Measurements from ENCODE around the gene NUS1.
"Not testable (repeated sequence)": the region's sequence is repeated elsewhere in the genome, so short reads cannot be mapped to it uniquely, and the experiment has no call there.

NUS1 gene

DNA sequence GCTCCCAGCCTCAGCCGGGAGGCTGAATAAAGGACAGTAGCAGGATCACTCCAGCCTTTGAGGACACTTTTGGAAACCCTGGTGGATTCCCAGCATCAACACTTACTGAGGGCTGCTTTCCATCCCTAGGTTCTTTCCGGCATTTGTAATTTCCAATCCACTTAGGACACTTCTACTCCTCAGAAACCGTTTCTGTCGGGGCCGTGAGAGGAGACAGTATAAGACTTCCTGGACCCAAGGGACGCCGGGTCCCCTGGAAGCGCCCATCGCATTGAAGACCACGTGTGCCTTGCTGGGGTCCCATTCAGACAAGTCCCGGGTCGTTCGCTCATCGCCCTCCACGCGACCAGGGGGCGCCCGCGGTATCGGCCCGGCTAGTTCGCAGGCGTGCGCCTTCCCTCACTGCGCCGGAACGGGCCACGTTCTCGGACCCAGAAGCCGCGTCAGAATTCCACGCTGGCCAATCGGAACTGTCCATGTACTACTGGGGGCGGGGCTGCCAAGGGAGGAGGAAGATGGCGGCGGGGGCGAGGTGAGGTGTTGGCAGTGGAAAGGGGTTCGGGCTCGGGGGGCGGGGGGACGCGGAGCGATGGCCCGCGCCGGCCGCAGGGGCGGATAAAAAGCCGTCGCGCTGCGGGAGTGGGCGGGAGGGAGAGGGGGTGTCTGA, at the start of gene NUS1:
Gene NUS1 (plus strand): TSS at position 479 of the 667 bp plus-strand sequence. CDS start 202 bp downstream, outside the sequence.
- Mint-ChIP-seq H3K36me3 (ENCODE audit: low read depth) (peaks cover 26% of the 10 kb centered on the region), H3K4me1 (peaks cover 42% of the 10 kb centered on the region)

DNA sequence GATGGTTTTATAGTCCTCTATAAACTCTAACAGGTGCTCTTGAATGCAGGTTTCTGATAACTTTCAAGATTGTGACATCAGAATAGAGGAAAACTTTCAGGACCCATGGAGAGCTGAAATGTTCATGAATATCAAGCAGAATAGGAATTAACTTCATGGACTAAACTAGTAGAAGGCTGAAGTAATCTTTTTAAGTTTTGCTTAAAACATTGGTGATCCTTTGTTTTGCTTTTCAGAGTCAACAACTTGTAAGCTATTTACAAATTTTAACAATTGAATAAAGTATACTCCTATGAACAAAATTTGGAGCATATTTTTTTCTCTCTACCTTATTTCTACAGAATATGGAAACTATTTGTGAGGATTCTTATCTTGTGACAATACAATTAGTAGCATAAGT, 47.7 kb upstream of the NUS1 start:
- Mint-ChIP-seq H3K9me3 (peaks cover 15% of the 10 kb centered on the region), H3K27ac (no peak overlapping the region), H3K27me3 (peaks cover 7% of the 10 kb centered on the region), H3K4me3 (no peak overlapping the region), H3K4me1 (no peaks in the 10 kb centered on the region), H3K36me3 (ENCODE audit: low read depth) (peaks cover 7% of the 10 kb centered on the region)
- DNase-seq (no peak), ATAC-seq (no peak)

More for the DNA sequence above, at the start of gene NUS1:
- Mint-ChIP-seq H3K27ac (peak within 1 kb of the TSS; percentile 91), H3K27me3 (no peaks in the 10 kb centered on the region), H3K4me3 (peak within 1 kb of the TSS; percentile 88), H3K9me3 (no peaks in the 10 kb centered on the region)
- DNase-seq (peak; percentile 98), ATAC-seq (peak; percentile 98)

DNA sequence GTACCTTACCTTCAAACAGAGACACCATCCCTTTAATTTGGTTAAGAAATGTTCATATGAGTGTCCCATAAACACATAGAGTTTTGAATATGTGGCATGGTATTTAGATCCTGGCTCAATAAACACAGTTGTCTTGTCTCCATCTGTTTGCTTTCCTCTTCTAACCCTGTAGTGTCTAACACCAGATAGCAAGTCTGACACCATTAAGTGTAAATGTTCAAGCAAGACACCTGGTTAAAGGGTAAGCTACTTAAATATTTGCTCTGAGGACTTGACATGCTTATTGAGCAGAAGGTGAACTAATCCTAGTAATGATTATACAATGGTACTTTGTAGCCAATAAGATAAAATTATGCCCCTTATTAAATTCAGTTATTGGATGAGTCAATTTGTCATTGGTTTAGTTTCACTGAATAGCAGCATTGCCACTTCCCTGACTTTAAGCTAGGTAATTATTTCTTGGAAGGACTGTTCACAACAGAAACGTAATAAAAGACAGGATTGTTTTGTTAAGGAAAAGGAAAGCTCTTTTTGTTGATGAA, 46.1 kb upstream of the NUS1 start:
- Mint-ChIP-seq H3K9me3 (peaks cover 7% of the 10 kb centered on the region), H3K27me3 (peaks cover 7% of the 10 kb centered on the region), H3K4me1 (no peaks in the 10 kb centered on the region), H3K36me3 (ENCODE audit: low read depth) (peaks cover 7% of the 10 kb centered on the region), H3K4me3 (no peak overlapping the region), H3K27ac (no peak overlapping the region)
- DNase-seq (no peak), ATAC-seq (no peak)

DNA sequence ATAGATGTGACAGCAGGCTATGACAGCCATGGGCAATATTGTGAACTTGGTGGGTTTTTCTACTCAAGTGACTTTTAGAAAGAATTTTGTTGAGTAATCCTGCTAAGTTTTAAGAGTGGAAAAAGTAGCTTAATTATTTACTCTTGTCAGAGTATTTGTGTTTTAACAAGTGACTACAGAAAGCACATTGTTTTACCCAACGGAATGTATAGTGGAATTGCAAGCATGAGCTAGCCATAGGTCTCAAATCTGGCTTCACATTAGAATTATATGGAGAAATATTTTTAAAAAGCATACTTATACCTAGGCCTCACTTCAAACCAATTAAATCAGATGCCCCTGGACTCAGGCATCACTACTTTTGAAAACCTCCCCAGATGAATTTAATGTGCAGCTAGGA, 37.5 kb upstream of the NUS1 start:
- H3K36me3 Mint-ChIP-seq (ENCODE audit: low read depth), result no peaks in the 10 kb centered on the region
- no peaks in the 10 kb centered on the region for H3K4me1 Mint-ChIP-seq
- peaks cover 1% of the 10 kb centered on the region for H3K27me3 Mint-ChIP-seq
- H3K9me3 Mint-ChIP-seq, result peaks cover 4% of the 10 kb centered on the region
- no peak overlapping the region for H3K27ac Mint-ChIP-seq
- DNase-seq (no peak), ATAC-seq (no peak)
- H3K4me3 Mint-ChIP-seq, result no peak overlapping the region

DNA sequence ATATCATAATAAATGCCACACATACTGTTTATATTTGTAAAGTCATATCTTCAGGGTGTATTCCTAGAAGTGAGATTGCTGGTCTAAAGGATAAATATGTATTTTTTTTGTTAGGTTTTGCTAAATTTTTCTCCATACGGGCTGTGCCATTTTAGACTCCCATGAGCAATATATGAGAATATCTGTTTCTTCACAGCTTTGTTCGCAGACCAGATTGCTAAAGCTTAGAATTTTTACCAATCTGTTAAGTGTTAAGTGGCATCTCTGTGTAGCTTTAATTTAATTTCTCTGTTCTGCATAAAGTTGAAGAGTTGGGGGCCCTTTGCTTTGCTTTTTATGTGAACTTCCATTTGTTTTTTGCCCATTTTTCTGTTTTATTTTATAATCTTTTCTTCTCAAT, 32.3 kb upstream of the NUS1 start:
- H3K4me1 Mint-ChIP-seq, result no peaks in the 10 kb centered on the region
- ATAC-seq (no peak), DNase-seq (no peak)
- no peak overlapping the region for H3K4me3 Mint-ChIP-seq
- H3K27ac Mint-ChIP-seq, result no peak overlapping the region
- peaks cover 4% of the 10 kb centered on the region for H3K9me3 Mint-ChIP-seq
- peaks cover 1% of the 10 kb centered on the region for H3K27me3 Mint-ChIP-seq
- peaks cover 3% of the 10 kb centered on the region for H3K36me3 Mint-ChIP-seq (ENCODE audit: low read depth)

DNA sequence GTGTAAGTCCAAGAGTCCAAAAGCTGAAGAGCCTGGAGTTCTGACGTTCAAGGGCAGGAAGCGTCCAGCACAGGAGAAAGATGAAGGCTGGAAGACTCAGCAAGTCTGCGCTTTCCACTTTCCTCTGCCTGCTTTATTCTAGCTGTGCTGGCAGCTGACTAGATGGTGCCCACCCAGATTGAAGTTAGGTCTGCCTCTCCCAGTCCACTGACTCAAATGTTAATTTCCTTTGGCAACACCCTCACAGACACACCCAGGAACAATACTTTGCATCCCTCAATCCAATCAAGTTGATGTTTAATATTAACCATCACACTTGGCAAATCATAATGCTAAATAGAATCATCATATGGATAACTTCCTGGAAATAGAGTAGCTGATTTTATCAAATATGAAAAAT, 23.3 kb upstream of the NUS1 start:
- not testable (repeated sequence) for H3K9me3 Mint-ChIP-seq; DNase-seq; H3K4me1 Mint-ChIP-seq; H3K27me3 Mint-ChIP-seq; H3K36me3 Mint-ChIP-seq (ENCODE audit: low read depth); H3K4me3 Mint-ChIP-seq; ATAC-seq; H3K27ac Mint-ChIP-seq

DNA sequence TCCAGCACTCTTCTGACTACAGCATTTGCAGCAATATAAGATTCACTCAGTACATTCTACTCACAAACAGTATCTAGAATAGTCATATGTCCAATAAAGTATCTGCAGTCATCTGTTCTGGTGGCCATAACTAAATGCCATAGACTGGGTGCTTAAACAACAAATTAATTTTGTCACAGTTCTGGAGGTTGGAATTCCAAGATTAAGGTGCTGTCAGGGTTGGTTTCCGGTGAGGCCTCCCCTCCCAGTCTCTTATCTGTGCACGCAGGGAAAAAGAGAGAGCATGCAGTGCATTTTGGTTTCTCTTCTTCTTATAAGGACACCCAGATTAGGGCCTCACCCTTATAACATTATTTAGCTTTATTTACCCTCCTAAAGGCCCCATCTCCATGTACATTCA, 21.3 kb upstream of the NUS1 start:
- no peak for ATAC-seq
- peaks cover 3% of the 10 kb centered on the region for H3K4me1 Mint-ChIP-seq
- H3K27ac Mint-ChIP-seq, result no peak overlapping the region
- DNase-seq, result no peak
- peaks cover 18% of the 10 kb centered on the region for H3K36me3 Mint-ChIP-seq (ENCODE audit: low read depth)
- peaks cover 4% of the 10 kb centered on the region for H3K9me3 Mint-ChIP-seq
- H3K4me3 Mint-ChIP-seq, result no peak overlapping the region
- H3K27me3 Mint-ChIP-seq, result no peaks in the 10 kb centered on the region

DNA sequence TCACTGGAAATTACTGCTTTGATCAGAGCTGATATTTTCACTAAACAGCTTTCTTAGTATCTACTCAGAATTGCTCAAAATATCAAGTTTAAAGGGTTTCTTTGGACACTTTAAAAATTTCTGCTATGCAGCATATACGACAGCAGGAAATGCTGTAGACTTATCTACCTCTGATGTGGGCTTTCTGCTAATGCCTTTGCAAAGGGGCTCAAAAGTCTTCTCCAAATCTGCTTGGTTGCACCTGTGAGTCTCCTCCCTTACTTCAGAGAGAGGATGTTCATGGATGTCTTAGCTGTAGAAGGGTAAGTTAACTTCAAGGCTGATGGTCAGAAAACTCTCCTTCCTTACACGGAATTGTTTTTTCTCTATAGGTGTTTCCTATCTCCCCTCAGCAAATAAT, 19.9 kb upstream of the NUS1 start:
- ATAC-seq (no peak), DNase-seq (no peak)
- H3K4me1 Mint-ChIP-seq, result peaks cover 3% of the 10 kb centered on the region
- peaks cover 18% of the 10 kb centered on the region for H3K36me3 Mint-ChIP-seq (ENCODE audit: low read depth)
- no peak overlapping the region for H3K4me3 Mint-ChIP-seq
- H3K9me3 Mint-ChIP-seq, result no peaks in the 10 kb centered on the region
- H3K27ac Mint-ChIP-seq, result no peak overlapping the region
- no peaks in the 10 kb centered on the region for H3K27me3 Mint-ChIP-seq

DNA sequence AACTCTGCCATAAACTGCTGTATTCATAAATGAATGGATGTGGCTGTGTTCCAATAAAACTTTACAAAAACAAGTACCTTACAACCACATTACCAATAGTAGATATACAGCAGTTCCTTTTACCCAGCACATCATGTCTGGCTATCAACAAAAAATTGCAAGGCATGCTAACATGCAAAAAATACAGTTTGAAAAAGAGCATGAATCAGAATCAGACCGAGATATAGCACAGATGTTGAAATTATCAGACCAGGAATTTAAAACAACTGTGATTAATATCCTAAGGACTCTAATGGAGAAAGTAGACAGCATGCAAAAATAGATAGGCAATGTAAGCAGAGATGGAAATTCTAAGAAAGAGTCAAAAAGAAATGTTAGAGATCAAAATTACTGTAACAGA, 8.4 kb upstream of the NUS1 start:
- H3K9me3 Mint-ChIP-seq, result no peaks in the 10 kb centered on the region
- DNase-seq, result no peak
- H3K4me3 Mint-ChIP-seq, result no peak overlapping the region
- H3K36me3 Mint-ChIP-seq (ENCODE audit: low read depth), result peaks cover 17% of the 10 kb centered on the region
- no peak overlapping the region for H3K27ac Mint-ChIP-seq
- H3K4me1 Mint-ChIP-seq, result no peaks in the 10 kb centered on the region
- H3K27me3 Mint-ChIP-seq, result no peaks in the 10 kb centered on the region
- no peak for ATAC-seq

DNA sequence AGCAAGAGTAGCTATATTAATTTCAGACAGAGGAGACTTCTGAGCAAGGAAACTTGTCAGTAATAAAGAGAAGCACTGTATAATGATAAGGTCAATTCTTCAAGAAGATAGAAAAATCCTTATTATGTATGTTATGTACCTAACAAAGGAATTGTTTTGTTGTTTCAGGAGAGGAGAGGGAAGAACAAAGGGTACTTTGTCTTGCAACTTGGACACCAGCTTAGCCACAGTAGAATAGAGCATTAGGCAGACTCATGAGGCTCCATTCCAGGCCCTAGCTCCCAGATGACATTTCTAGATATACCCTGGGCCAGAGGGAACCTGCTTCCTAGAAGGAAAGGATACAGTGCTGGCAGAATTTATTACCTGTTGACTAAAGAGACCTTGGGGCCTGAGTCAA, 6.5 kb upstream of the NUS1 start:
- ATAC-seq, result no peak
- no peak overlapping the region for H3K4me3 Mint-ChIP-seq
- peaks cover 3% of the 10 kb centered on the region for H3K4me1 Mint-ChIP-seq
- no peaks in the 10 kb centered on the region for H3K27me3 Mint-ChIP-seq
- H3K9me3 Mint-ChIP-seq, result no peaks in the 10 kb centered on the region
- no peak for DNase-seq
- H3K27ac Mint-ChIP-seq, result no peak overlapping the region
- peaks cover 9% of the 10 kb centered on the region for H3K36me3 Mint-ChIP-seq (ENCODE audit: low read depth)

DNA sequence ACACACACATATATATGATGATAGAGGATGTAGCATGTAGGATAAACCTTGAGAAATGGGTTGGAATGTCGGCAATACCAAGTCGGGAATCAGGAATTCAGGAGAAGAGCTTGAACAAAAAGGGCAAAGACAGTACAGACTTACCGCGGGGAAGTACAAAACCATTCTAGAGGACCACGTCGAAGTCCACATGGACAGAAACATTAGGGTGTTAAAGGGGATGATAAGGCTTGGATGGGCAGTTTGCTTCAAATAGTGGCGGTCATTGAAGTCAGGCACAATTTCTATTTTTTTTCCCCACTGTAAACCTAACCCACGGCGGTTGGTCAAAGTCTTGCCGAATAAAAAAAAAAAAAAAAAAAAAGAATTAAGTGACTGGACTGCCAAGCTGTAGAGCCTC, 766 bp upstream of the NUS1 start:
- Mint-ChIP-seq H3K36me3 (ENCODE audit: low read depth) (peaks cover 20% of the 10 kb centered on the region), H3K27ac (peak overlapping the region; percentile 91), H3K9me3 (no peaks in the 10 kb centered on the region), H3K4me1 (peaks cover 36% of the 10 kb centered on the region), H3K27me3 (no peaks in the 10 kb centered on the region), H3K4me3 (peak overlapping the region; percentile 88)
- ATAC-seq, result no peak
- DNase-seq, result no peak

DNA sequence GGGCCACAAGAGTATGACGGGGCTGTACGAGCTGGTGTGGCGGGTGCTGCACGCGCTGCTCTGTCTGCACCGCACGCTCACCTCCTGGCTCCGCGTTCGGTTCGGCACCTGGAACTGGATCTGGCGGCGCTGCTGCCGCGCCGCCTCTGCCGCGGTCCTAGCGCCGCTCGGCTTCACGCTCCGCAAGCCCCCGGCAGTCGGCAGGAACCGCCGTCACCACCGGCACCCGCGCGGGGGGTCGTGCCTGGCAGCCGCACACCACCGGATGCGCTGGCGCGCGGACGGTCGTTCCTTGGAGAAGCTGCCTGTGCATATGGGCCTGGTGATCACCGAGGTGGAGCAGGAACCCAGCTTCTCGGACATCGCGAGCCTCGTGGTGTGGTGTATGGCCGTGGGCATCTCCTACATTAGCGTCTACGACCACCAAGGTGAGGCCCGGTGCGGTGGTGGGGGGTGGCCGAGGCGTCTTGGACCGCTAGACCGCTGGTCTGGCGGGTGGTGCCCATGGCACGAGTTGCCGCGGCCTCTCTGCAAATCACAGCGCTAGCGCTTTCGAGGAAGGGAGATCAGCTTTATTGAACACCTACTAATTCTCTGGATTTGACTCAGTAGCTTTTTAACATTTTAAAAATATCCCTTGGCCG, 511 bp downstream of the NUS1 start:
- peak; percentile 23 for ATAC-seq
- peak; percentile 15 for DNase-seq
- H3K9me3 Mint-ChIP-seq, H3K27me3 Mint-ChIP-seq: not testable (repeated sequence)
- peaks cover 33% of the 10 kb centered on the region for H3K36me3 Mint-ChIP-seq (ENCODE audit: low read depth)
- peak overlapping the region; percentile 86 for H3K27ac Mint-ChIP-seq
- H3K4me3 Mint-ChIP-seq, result peak overlapping the region; percentile 88
- peaks cover 49% of the 10 kb centered on the region for H3K4me1 Mint-ChIP-seq

DNA sequence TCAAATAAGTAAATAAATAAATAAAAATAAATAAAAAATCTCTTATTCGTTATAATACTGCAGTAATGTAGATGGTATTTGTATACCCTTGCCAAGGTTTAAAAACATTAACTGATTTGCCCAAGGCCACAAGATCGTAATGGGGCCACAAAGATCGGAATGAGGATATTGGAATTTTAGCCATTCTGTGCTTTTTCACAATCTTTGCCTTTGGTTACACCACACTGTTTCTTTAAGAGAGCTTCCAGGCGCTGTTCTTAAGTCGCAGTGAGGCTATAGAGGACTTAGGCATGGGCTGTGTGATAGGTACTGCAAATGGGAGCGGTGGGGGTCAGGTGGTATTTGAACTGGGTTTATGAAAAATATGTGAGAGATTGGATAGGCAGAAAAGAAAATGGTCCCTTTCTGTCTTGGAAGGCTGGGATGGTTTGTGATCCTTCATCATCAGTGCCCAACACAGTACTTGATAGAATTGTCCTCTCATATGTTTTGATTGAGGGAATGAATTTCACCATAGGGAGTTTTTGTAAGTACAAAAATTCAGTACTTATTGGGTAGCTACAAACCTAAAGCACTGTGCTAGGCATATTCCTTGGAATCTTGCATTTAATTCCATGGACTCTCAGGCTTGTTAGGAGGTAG, 1.4 kb downstream of the NUS1 start:
- peak overlapping the region; percentile 82 for H3K4me3 Mint-ChIP-seq
- H3K9me3 Mint-ChIP-seq, result no peaks in the 10 kb centered on the region
- no peak for DNase-seq
- ATAC-seq, result no peak
- no peaks in the 10 kb centered on the region for H3K27me3 Mint-ChIP-seq
- H3K36me3 Mint-ChIP-seq (ENCODE audit: low read depth), result peaks cover 39% of the 10 kb centered on the region
- H3K27ac Mint-ChIP-seq, result peak overlapping the region; percentile 86
- H3K4me1 Mint-ChIP-seq, result peaks cover 58% of the 10 kb centered on the region

DNA sequence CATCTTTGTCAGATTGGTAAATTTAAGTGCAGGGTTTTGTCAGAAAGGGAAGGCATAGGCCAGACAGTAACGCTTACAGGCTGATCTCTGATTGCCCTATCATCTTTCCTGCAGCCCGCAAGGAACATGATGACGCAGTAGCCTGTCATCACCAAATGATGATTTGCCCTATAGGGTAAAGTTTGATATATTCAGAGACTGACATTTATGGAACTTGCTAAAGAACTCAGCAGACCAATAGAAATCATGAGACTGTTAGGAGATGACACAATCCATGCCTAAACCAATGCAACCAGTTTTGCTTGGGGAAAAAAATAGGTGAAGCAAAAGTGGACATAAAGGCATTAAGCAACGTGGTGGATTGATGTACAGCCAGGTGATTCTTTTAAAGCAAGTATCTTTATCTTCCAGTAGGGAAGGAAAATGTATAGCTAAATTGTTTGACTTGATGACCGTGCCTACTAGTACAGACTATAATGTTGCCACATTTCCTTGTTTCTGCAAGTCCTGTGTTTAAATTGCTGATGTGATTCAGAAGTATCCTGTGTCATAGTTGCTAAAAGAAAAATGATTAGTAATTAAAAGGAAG, 2.4 kb downstream of the NUS1 start:
- peaks cover 66% of the 10 kb centered on the region for H3K4me1 Mint-ChIP-seq
- ATAC-seq (peak; percentile 47), DNase-seq (peak; percentile 10)
- H3K27me3 Mint-ChIP-seq, result no peaks in the 10 kb centered on the region
- H3K4me3 Mint-ChIP-seq, result peak overlapping the region; percentile 82
- H3K9me3 Mint-ChIP-seq, result no peaks in the 10 kb centered on the region
- peak overlapping the region; percentile 76 for H3K27ac Mint-ChIP-seq
- peaks cover 39% of the 10 kb centered on the region for H3K36me3 Mint-ChIP-seq (ENCODE audit: low read depth)
